Large intestine (tissue), 3 donors: ENCODE data around the gene ITGA6. TPM values are rescaled to one million over a fixed set of nuclear protein-coding genes. Genes with fewer than 3 reads are reported as not detected.

Experiments used
- DNase-seq, 2 donors: peaks; one replicate each; pipeline versions ENCODE4 v3.0.0 to v3.0.0-alpha.2; 2013
- H3K27ac ChIP-seq: one replicate; pipeline ENCODE4 v1.5.1; 2013; ENCODE audit warnings: low read length
- H3K27me3 ChIP-seq: 2 replicates; pipeline ENCODE4 v1.6.1; 2013; ENCODE audit warnings: low read length; ENCODE audit not compliant: control insufficient read depth, insufficient read depth
- H3K36me3 ChIP-seq: 2 replicates; pipeline ENCODE4 v1.6.1; 2013; ENCODE audit warnings: low read length; ENCODE audit not compliant: control insufficient read depth, insufficient read depth
- H3K4me1 ChIP-seq: one replicate; pipeline ENCODE4 v1.6.1; 2013; ENCODE audit warnings: low read length; ENCODE audit not compliant: control insufficient read depth, insufficient read depth
- H3K4me3 ChIP-seq: one replicate; pipeline ENCODE4 v1.5.1; 2013; ENCODE audit warnings: low read length
- H3K9me3 ChIP-seq: one replicate; pipeline ENCODE4 v1.6.1; 2013; ENCODE audit warnings: mild to moderate bottlenecking, low read depth, low read length, moderate library complexity; ENCODE audit not compliant: control insufficient read depth
- WGBS: methylation state at CpG from one replicate; pipeline ENCODE4 v1.1.5; 2013; ENCODE audit warnings: low lambda C conversion rate; ENCODE audit not compliant: insufficient coverage; 5-methylcytosine and 5-hydroxymethylcytosine counted together
- polyA plus RNA-seq: library from polyadenylated mRNA; unstranded; fragments of 120-200 nt; gene quantifications from one replicate; pipeline ENCODE4 v1.2.1, GENCODE V29; 2013

ITGA6 gene
- polyA plus RNA-seq, 1 donor = 75.8 TPM

DNA sequence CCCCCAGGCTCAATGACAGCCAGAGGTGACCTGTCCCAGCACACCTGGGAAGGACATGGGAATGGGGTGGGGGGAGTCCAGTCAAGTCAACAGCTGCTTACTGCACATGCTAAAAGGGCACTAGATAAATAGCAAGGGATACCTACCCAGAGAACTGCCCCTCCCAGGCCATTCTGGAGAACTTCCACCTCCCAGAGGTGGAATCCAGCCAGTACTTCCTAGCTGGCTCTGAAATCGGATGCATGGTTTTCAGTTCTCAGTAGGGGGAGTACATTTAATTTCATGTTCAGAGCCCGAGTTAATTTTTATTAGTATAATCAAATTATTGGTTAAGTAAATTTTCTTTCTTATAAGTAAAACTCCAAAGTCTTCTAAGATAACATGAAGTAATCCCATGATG lies 28.9 kb upstream of the ITGA6 start:
- no peak for DNase-seq
- Histone ChIP-seq H3K4me1 (no peaks in the 10 kb centered on the region), H3K27me3 (no peaks in the 10 kb centered on the region), H3K4me3 (no peak overlapping the region), H3K36me3 (no peaks in the 10 kb centered on the region), H3K27ac (no peak overlapping the region), H3K9me3 (no peaks in the 10 kb centered on the region)
- WGBS = 80% methylated on average over 1 of the region's 2 CpGs

- Histone ChIP-seq H3K9me3 (no peaks in the 10 kb centered on the region), H3K27ac (no peak overlapping the region), H3K4me3 (no peak overlapping the region), H3K27me3 (no peaks in the 10 kb centered on the region), H3K36me3 (no peaks in the 10 kb centered on the region), H3K4me1 (no peaks in the 10 kb centered on the region)
- 100% methylated on average over 1 of the region's 5 CpGs for WGBS
- no peak for DNase-seq
These were observed 27.6 kb upstream of the ITGA6 start for GRCh38 chr2:172399765-172400164.

DNA sequence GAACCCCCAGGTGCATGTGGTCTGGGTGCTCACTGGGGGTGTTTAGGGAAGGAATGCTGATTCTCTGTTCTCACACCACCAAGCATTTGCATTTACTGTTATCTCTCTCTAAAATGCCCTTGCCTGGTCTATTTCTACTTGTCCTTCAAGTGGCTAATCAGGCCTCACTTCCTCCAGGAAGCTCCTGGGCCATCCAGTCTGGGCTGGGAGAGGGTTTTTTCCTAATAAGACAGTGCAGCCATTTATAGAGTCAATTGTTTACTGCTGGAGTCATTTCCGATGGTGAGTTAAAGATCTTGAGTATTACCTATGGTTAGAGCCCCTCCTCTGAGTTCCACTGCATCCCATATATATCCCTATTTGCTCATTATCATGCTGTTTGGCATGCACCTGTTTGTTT lies 25.2 kb upstream of the ITGA6 start:
- Histone ChIP-seq H3K36me3 (no peaks in the 10 kb centered on the region), H3K9me3 (no peaks in the 10 kb centered on the region), H3K27ac (no peak overlapping the region), H3K27me3 (no peaks in the 10 kb centered on the region), H3K4me1 (no peaks in the 10 kb centered on the region), H3K4me3 (no peak overlapping the region)
- DNase-seq = no peak
- no CpG with 5 or more reads among the region's 1 CpG for WGBS

GRCh38 chr2:172403402-172403801 lies 24.0 kb upstream of the ITGA6 start:
- no peak overlapping the region for H3K27ac ChIP-seq

DNA sequence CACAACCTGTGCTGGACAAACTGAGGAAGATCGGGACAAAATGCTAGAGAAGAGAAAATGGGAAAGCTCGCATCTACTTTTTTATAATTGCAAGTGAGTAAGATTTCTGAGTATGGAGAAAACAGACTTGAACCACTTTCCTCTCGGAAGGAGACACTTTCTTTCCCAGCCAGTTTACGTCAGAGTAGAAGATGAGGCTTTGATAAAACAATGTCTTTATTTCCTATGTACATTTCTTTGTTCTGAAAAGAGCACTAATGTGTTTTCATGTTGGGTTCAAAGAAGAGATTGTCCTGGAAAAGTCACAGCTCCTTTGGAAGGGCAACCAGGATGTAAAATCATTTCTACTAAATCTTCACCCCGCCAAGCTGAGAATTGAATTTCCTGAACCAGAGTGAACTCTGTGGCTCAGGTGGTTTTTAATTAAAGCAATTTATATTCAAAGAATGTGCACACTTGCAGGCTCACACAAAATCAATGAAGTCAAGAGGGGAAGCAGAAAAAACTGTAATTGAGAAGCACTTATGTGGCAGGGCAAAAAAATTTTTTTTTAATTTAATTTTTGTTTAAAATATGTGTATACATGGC lies 23.4 kb upstream of the ITGA6 start:
- Histone ChIP-seq H3K36me3 (no peaks in the 10 kb centered on the region), H3K4me1 (no peaks in the 10 kb centered on the region), H3K9me3 (no peaks in the 10 kb centered on the region), H3K4me3 (no peak overlapping the region), H3K27me3 (no peaks in the 10 kb centered on the region), H3K27ac (no peak overlapping the region)
- no peak for DNase-seq
- WGBS = 100% methylated on average over 2 of the region's 5 CpGs

More at GRCh38 chr2:172403402-172403801, 24.0 kb upstream of the ITGA6 start:
- no peak for DNase-seq
- Histone ChIP-seq H3K27me3 (no peaks in the 10 kb centered on the region), H3K4me3 (no peak overlapping the region), H3K36me3 (no peaks in the 10 kb centered on the region), H3K9me3 (no peaks in the 10 kb centered on the region), H3K4me1 (no peaks in the 10 kb centered on the region)
- WGBS = no CpG with 5 or more reads among the region's 4 CpGs

DNA sequence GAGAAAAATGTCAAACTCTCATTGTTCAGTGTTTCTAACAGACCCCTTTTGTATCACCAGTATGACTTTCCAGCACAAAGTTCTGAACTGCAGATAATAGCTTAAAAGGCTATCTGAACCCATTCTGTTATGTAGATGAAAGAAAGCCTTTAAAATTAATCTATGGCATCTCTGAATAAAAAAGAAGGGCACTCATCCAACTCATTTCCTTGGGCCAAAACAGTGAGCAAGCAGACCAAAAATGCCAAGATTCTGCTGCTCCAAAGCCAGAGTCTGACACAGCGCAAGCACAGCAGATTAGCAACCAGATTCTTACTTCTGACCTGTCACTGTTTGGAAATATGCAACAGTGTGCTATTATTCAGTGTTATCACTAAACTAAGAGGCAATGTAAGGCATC lies 22.6 kb upstream of the ITGA6 start:
- Histone ChIP-seq H3K36me3 (no peaks in the 10 kb centered on the region), H3K4me3 (no peak overlapping the region), H3K27ac (no peak overlapping the region), H3K27me3 (no peaks in the 10 kb centered on the region), H3K4me1 (no peaks in the 10 kb centered on the region), H3K9me3 (no peaks in the 10 kb centered on the region)
- WGBS = no CpG with 5 or more reads among the region's 1 CpG
- DNase-seq = no peak

- 100% methylated on average over 1 of the region's 4 CpGs for WGBS
- H3K36me3 ChIP-seq = no peaks in the 10 kb centered on the region
- no peaks in the 10 kb centered on the region for H3K27me3 ChIP-seq
- DNase-seq = no peak
- H3K9me3 ChIP-seq = no peaks in the 10 kb centered on the region
- H3K4me1 ChIP-seq = no peaks in the 10 kb centered on the region
- H3K27ac ChIP-seq = no peak overlapping the region
- H3K4me3 ChIP-seq = no peak overlapping the region
These were observed 21.7 kb upstream of the ITGA6 start for GRCh38 chr2:172405673-172406072.

GRCh38 chr2:172408143-172408766 lies 19.1 kb upstream of the ITGA6 start:
- 75% methylated on average over 1 of the region's 4 CpGs for WGBS
- H3K27me3 ChIP-seq = no peaks in the 10 kb centered on the region
- H3K27ac ChIP-seq = no peak overlapping the region
- no peaks in the 10 kb centered on the region for H3K9me3 ChIP-seq
- DNase-seq = no peak
- H3K4me1 ChIP-seq = no peaks in the 10 kb centered on the region
- H3K36me3 ChIP-seq = no peaks in the 10 kb centered on the region
- H3K4me3 ChIP-seq = no peak overlapping the region

GRCh38 chr2:172409042-172409441 lies 18.3 kb upstream of the ITGA6 start:
- Histone ChIP-seq H3K9me3 (no peaks in the 10 kb centered on the region), H3K4me1 (no peaks in the 10 kb centered on the region), H3K4me3 (no peak overlapping the region), H3K36me3 (no peaks in the 10 kb centered on the region), H3K27ac (no peak overlapping the region), H3K27me3 (no peaks in the 10 kb centered on the region)
- WGBS = no CpG with 5 or more reads among the region's 1 CpG
- DNase-seq = no peak

DNA sequence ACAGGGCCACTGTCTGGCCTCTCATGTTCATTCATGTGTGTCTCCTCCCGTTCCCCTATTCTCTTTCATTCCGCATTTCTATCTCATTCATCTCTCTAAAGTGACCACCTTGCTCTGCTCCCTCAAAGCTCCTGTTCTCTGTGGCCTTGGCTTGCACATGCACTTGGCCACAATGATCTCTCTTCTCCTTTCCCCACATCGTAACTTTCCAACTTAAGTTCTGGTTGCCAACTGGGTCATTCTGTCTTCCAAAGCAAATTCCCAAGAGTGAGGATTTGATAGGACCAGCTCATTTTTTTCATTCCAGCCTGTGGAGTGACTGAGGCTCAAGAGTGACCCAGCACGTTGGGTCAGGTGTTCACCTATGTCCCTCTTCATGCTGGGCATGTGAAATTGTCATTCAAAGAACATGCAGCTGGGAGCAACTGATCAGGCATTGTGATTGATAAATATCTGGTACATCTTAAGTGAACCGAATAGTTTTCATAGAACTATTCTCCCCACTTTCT lies 14.3 kb upstream of the ITGA6 start:
- Histone ChIP-seq H3K36me3 (no peaks in the 10 kb centered on the region), H3K9me3 (no peaks in the 10 kb centered on the region), H3K27ac (no peak overlapping the region), H3K27me3 (no peaks in the 10 kb centered on the region), H3K4me1 (no peaks in the 10 kb centered on the region), H3K4me3 (no peak overlapping the region)
- no CpG with 5 or more reads among the region's 5 CpGs for WGBS
- DNase-seq = no peak
